CD14-positive monocyte (primary cell): ENCODE results near the gene COTL1. TPM values are rescaled to one million over a fixed set of nuclear protein-coding genes. Genes with fewer than 3 reads are reported as not detected.
"Not testable (repeated sequence)": the region's sequence is repeated elsewhere in the genome, so short reads cannot be mapped to it uniquely, and the experiment has no call there.

Source experiments
- DNase-seq, 3 donors: peaks; one replicate each; pipeline ENCODE4 v3.0.0-alpha.2; 2011 to 2022
- H2AFZ ChIP-seq: 2 replicates; pipeline ENCODE4 v1.6.0; 2012; ENCODE audit warnings: mild to moderate bottlenecking, low read depth, low read length, inconsistent platforms; ENCODE audit not compliant: insufficient read depth, poor library complexity, severe bottlenecking
- H3K27ac ChIP-seq, 2 donors: 1 replicate in 1 of 2; 2 replicates in 1 of 2; pipeline ENCODE4 v1.5.1; 2012 to 2013; ENCODE audit warnings: low read length in 2 of 2, control low read depth in 1 of 2, inconsistent platforms in 1 of 2, low read depth in 1 of 2, mild to moderate bottlenecking in 1 of 2
- H3K27me3 ChIP-seq, 2 donors: one replicate each; pipeline versions ENCODE4 v1.6.0 to v1.6.1; 2011 to 2013; ENCODE audit warnings: low read length in 2 of 2; ENCODE audit not compliant: control insufficient read depth in 2 of 2, insufficient read depth in 2 of 2
- H3K36me3 ChIP-seq, 2 donors: replicated peaks in 1 of 2; 1 replicate in 1 of 2; 2 replicates in 1 of 2; pipeline versions ENCODE4 v1.5.1 to v1.6.1; 2012 to 2013; ENCODE audit warnings: low read length in 2 of 2, control low read depth in 1 of 2, inconsistent platforms in 1 of 2, mild to moderate bottlenecking in 1 of 2; ENCODE audit not compliant: insufficient read depth in 2 of 2, control insufficient read depth in 1 of 2
- H3K4me1 ChIP-seq, 2 donors: 1 replicate in 1 of 2; 2 replicates in 1 of 2; pipeline versions ENCODE4 v1.5.1 to v1.6.1; 2012 to 2013; ENCODE audit warnings: low read length in 2 of 2, control low read depth in 1 of 2, inconsistent platforms in 1 of 2, mild to moderate bottlenecking in 1 of 2, moderate library complexity in 1 of 2; ENCODE audit not compliant: insufficient read depth in 2 of 2, control insufficient read depth in 1 of 2
- H3K4me2 ChIP-seq: replicated peaks from 2 replicates; pipeline ENCODE3; 2012; ENCODE audit warnings: low read length, moderate library complexity, mild to moderate bottlenecking; ENCODE audit not compliant: poor library complexity, severe bottlenecking; ENCODE audit errors: extremely low read depth
- H3K4me3 ChIP-seq, 3 experiments: fragments of 200-600 bp in 1 of 3; sonication (generic) in 1 of 3; replicated peaks in 1 of 3; 1 replicate in 2 of 3; 2 replicates in 1 of 3; pipeline ENCODE4 v1.5.1; 2011 to 2013; ENCODE audit warnings: low read length in 3 of 3, mild to moderate bottlenecking in 3 of 3, control low read depth in 2 of 3, low read depth in 2 of 3, inconsistent platforms in 1 of 3, moderate library complexity in 1 of 3
- H3K79me2 ChIP-seq: 2 replicates; pipeline ENCODE4 v1.6.0; 2012; ENCODE audit warnings: mild to moderate bottlenecking, control low read depth, inconsistent platforms, low read length, moderate library complexity; ENCODE audit not compliant: insufficient read depth
- H3K9ac ChIP-seq: 2 replicates; pipeline ENCODE4 v1.6.0; 2017; ENCODE audit warnings: low read length, mild to moderate bottlenecking; ENCODE audit not compliant: insufficient read depth, poor library complexity, severe bottlenecking
- H3K9me3 ChIP-seq, 2 donors: replicated peaks in 1 of 2; 1 replicate in 1 of 2; 2 replicates in 1 of 2; pipeline versions ENCODE4 v1.5.1 to v1.6.1; 2012 to 2013; ENCODE audit warnings: low read length in 2 of 2, control low read depth in 1 of 2; ENCODE audit not compliant: control insufficient read depth in 1 of 2, insufficient read depth in 1 of 2
- H4K20me1 ChIP-seq: 2 replicates; pipeline ENCODE4 v1.6.0; 2012; ENCODE audit warnings: mild to moderate bottlenecking, low read length, control low read depth, moderate library complexity; ENCODE audit not compliant: insufficient read depth
- H3K27ac Mint-ChIP-seq, 7 donors: one replicate each; pipeline ENCODE4 v1.8.0; 2020; ENCODE audit warnings: mild to moderate bottlenecking in 7 of 7, mixed read lengths in 7 of 7, moderate library complexity in 6 of 7, inconsistent platforms in 2 of 7
- H3K27me3 Mint-ChIP-seq, 3 donors: one replicate each; pipeline ENCODE4 v1.8.0; 2021 to 2022; ENCODE audit warnings: low read depth in 3 of 3, mild to moderate bottlenecking in 3 of 3, mixed read lengths in 3 of 3, moderate library complexity in 3 of 3, inconsistent platforms in 1 of 3
- H3K36me3 Mint-ChIP-seq, 2 donors: one replicate each; pipeline ENCODE4 v1.8.0; 2020; ENCODE audit warnings: mixed read lengths in 2 of 2, inconsistent platforms in 1 of 2, mild to moderate bottlenecking in 1 of 2
- H3K4me1 Mint-ChIP-seq: one replicate; pipeline ENCODE4 v1.8.0; 2020; ENCODE audit warnings: mild to moderate bottlenecking, mixed read lengths
- H3K4me3 Mint-ChIP-seq, 2 donors: one replicate each; pipeline ENCODE4 v1.8.0; 2020; ENCODE audit warnings: mild to moderate bottlenecking in 2 of 2, mixed read lengths in 2 of 2, moderate library complexity in 1 of 2
- H3K9me3 Mint-ChIP-seq, 7 donors: one replicate each; pipeline ENCODE4 v1.8.0; 2020 to 2022; ENCODE audit warnings: mixed read lengths in 7 of 7, mild to moderate bottlenecking in 6 of 7, moderate library complexity in 6 of 7, inconsistent platforms in 2 of 7
- WGBS: methylation state at CpG from one replicate; pipeline ENCODE4 v1.1.5; 2013; ENCODE audit warnings: missing lambda C conversion rate; ENCODE audit not compliant: insufficient coverage; 5-methylcytosine and 5-hydroxymethylcytosine counted together
- intact Hi-C, 2 donors: fragments of 100-400 bp; cut with micrococcal nuclease; formaldehyde crosslinking; loops; one replicate each; pipeline versions ENCODE4 v1.15.0 to v1.15.1; 2023
- polyA plus RNA-seq, 3 donors: library from polyadenylated mRNA; depleted of rRNA in 1 of 3; unstranded in 2 of 3; stranded (reverse) in 1 of 3; fragments of 300-500 nt in 2 of 3; fragments of >200 nt in 1 of 3; fragmentation: Illumina TruSeq in 2 of 3; gene quantifications; 1 replicate in 2 of 3; 2 replicates in 1 of 3; pipeline ENCODE4 v1.2.3, GENCODE V29; 2012 to 2021
- TF ChIP-seq, protein P1 (sequence below): fragments of 200-600 bp; IDR thresholded peaks from one replicate; pipeline ENCODE4 v1.8.0; 2022; ENCODE audit warnings: antibody characterized with exemption, mild to moderate bottlenecking

Gene COTL1
- polyA plus RNA-seq, 3 donors: 648 to 1,843 (median 1,643) TPM

- Histone ChIP-seq H3K36me3 (peaks cover 19 to 28% of the 10 kb centered on the region in 2 donors), H3K9me3 (no peaks in the 10 kb centered on the region), H3K4me1 (peaks cover 40% of the 10 kb centered on the region in 2 donors), H3K27me3 (no peaks in the 10 kb centered on the region), H3K4me3 (no peak overlapping the region), H3K27ac (no peak overlapping the region), H4K20me1 (peaks cover 59% of the 10 kb centered on the region), H3K9ac (no peak overlapping the region), H2AFZ (no peak overlapping the region), H3K79me2 (peaks cover 12% of the 10 kb centered on the region), H3K4me2 (no peak overlapping the region)
- intact Hi-C loops: no loop called here
- H3K27ac Mint-ChIP-seq: no peak overlapping the region
- TF ChIP-seq, protein P1, sequence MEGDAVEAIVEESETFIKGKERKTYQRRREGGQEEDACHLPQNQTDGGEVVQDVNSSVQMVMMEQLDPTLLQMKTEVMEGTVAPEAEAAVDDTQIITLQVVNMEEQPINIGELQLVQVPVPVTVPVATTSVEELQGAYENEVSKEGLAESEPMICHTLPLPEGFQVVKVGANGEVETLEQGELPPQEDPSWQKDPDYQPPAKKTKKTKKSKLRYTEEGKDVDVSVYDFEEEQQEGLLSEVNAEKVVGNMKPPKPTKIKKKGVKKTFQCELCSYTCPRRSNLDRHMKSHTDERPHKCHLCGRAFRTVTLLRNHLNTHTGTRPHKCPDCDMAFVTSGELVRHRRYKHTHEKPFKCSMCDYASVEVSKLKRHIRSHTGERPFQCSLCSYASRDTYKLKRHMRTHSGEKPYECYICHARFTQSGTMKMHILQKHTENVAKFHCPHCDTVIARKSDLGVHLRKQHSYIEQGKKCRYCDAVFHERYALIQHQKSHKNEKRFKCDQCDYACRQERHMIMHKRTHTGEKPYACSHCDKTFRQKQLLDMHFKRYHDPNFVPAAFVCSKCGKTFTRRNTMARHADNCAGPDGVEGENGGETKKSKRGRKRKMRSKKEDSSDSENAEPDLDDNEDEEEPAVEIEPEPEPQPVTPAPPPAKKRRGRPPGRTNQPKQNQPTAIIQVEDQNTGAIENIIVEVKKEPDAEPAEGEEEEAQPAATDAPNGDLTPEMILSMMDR: no peak
- WGBS: 89% methylated on average over 10 of the region's 14 CpGs
- peaks cover 41% of the 10 kb centered on the region for H3K4me1 Mint-ChIP-seq
- no peak for DNase-seq
- no peaks in the 10 kb centered on the region for H3K9me3 Mint-ChIP-seq
- peaks cover 1 to 5% (median 2%) of the 10 kb centered on the region in 3 donors for H3K27me3 Mint-ChIP-seq
- H3K4me3 Mint-ChIP-seq: no peak overlapping the region
- H3K36me3 Mint-ChIP-seq: peaks cover 23 to 34% of the 10 kb centered on the region in 2 donors
Measured at GRCh38 chr16:84559311-84559932, 58.5 kb downstream of the COTL1 start.

- H3K4me3 ChIP-seq, H3K9me3 ChIP-seq, H2AFZ ChIP-seq, DNase-seq, H3K4me2 ChIP-seq, H3K27me3 Mint-ChIP-seq, H3K4me3 Mint-ChIP-seq, H3K27ac ChIP-seq, H3K9me3 Mint-ChIP-seq, H3K27ac Mint-ChIP-seq, H3K9ac ChIP-seq, intact Hi-C loops, H3K27me3 ChIP-seq: not testable (repeated sequence)
- WGBS: 76% methylated on average over 4 of the region's 5 CpGs
- Histone ChIP-seq H3K79me2 (peaks cover 12% of the 10 kb centered on the region), H4K20me1 (peaks cover 53% of the 10 kb centered on the region), H3K36me3 (peaks cover 14 to 22% of the 10 kb centered on the region in 2 donors), H3K4me1 (peaks cover 35% of the 10 kb centered on the region in 2 donors)
- peaks cover 18 to 33% of the 10 kb centered on the region in 2 donors for H3K36me3 Mint-ChIP-seq
- H3K4me1 Mint-ChIP-seq: peaks cover 42% of the 10 kb centered on the region
Measured at GRCh38 chr16:84558850-84559249, 59.0 kb downstream of the COTL1 start.
